ENCODE measurements around the gene FUT8. TPM values are rescaled to one million over a fixed set of nuclear protein-coding genes. Genes with fewer than 3 reads are reported as not detected.

The FUT8 gene
- polyA plus RNA-seq, 1 experiment = 45.1 TPM

- ChIA-PET CTCF (no interaction called here), POLR2A (no interaction called here)
- TF ChIP-seq CTCF (IDR thresholded peaks at IDR 0.05; ENCODE audit: low read depth, low read length) = no peak
- Histone ChIP-seq H3K4me3 (ENCODE audit: low read depth, low read length) (no peak overlapping the region), H3K27ac (ENCODE audit: low read depth, low read length) (no peak overlapping the region), H3K9me3 (ENCODE audit: control insufficient read depth, insufficient read depth, low read length) (no peaks in the 10 kb centered on the region; the same call in 1 of the 2 replicates), H3K27me3 (ENCODE audit: control insufficient read depth, insufficient read depth, low read length) (no peaks in the 10 kb centered on the region)
- no peak for DNase-seq (ENCODE audit: low read depth, low spot score)
Observed at GRCh38 chr14:65408113-65408512, 4.4 kb upstream of the FUT8 start.

- no peak for DNase-seq (ENCODE audit: low read depth, low spot score)
- ChIA-PET CTCF (interaction anchor here (0.5 to 7.6 kb wide), 13 partner anchors 15 to 550 kb away, joined by 3 to 359 read pairs (median 6); no protein-coding TSS in a partner anchor), POLR2A (interaction anchor here (1.0 to 2.4 kb wide), 2 partner anchors 56 to 246 kb away, joined by 3 to 8 read pairs; no protein-coding TSS in a partner anchor)
- H3K9me3 ChIP-seq (ENCODE audit: control insufficient read depth, insufficient read depth, low read length) = no peaks in the 10 kb centered on the region; the same call in 1 of the 2 replicates
- no peak overlapping the region for H3K27ac ChIP-seq (ENCODE audit: low read depth, low read length)
- no peak overlapping the region for H3K4me3 ChIP-seq (ENCODE audit: low read depth, low read length)
- no peak for TF ChIP-seq CTCF (IDR thresholded peaks at IDR 0.05; ENCODE audit: low read depth, low read length)
- H3K27me3 ChIP-seq (ENCODE audit: control insufficient read depth, insufficient read depth, low read length) = no peaks in the 10 kb centered on the region
Observed at GRCh38 chr14:65410640-65411039, 1.9 kb upstream of the FUT8 start.

GRCh38 chr14:65411656-65412031, 886 bp upstream of the FUT8 start:
- H3K27ac ChIP-seq (ENCODE audit: low read depth, low read length) = peak overlapping the region; percentile 95
- H3K4me3 ChIP-seq (ENCODE audit: low read depth, low read length) = peak overlapping the region; percentile 79
- CTCF ChIA-PET = interaction anchor here (0.5 to 7.6 kb wide), 36 partner anchors 10 to 549 kb away, joined by 3 to 359 read pairs (median 4); partner anchors contain the start of gene MAX
- no peak for TF ChIP-seq CTCF (IDR thresholded peaks at IDR 0.05; ENCODE audit: low read depth, low read length)
- no peaks in the 10 kb centered on the region; the same call in 1 of the 2 replicates for H3K9me3 ChIP-seq (ENCODE audit: control insufficient read depth, insufficient read depth, low read length)
- H3K27me3 ChIP-seq (ENCODE audit: control insufficient read depth, insufficient read depth, low read length) = no peaks in the 10 kb centered on the region
- peak; percentile 80 for DNase-seq (ENCODE audit: low read depth, low spot score)
- POLR2A ChIA-PET = interaction anchor here (0.6 to 2.5 kb wide), 23 partner anchors 9 to 425 kb away, joined by 3 to 20 read pairs (median 4); partner anchors contain the start of genes FNTB and MAX

GRCh38 chr14:65412856-65413738, 567 bp downstream of the FUT8 start:
- TF ChIP-seq CTCF (IDR thresholded peaks at IDR 0.05; ENCODE audit: low read depth, low read length) = peak; percentile 18; the same call in 1 of the 2 replicates
- Histone ChIP-seq H3K27ac (ENCODE audit: low read depth, low read length) (peak overlapping the region; percentile 42), H3K9me3 (ENCODE audit: control insufficient read depth, insufficient read depth, low read length) (no peaks in the 10 kb centered on the region; the same call in 1 of the 2 replicates), H3K27me3 (ENCODE audit: control insufficient read depth, insufficient read depth, low read length) (no peaks in the 10 kb centered on the region), H3K4me3 (ENCODE audit: low read depth, low read length) (peak overlapping the region; percentile 79)
- CTCF ChIA-PET = interaction anchor here (0.6 to 7.6 kb wide), 18 partner anchors 9 to 1095 kb away, joined by 3 to 359 read pairs (median 4); no protein-coding TSS in a partner anchor
- POLR2A ChIA-PET = interaction anchor here (0.5 to 2.5 kb wide), 9 partner anchors 35 to 311 kb away, joined by 3 to 20 read pairs (median 5); partner anchors contain the start of gene MAX
- DNase-seq (ENCODE audit: low read depth, low spot score) = peak; percentile 34
